GM21423 (cell line): ENCODE measurements around the gene TSSK2.

Experiments used
- ATAC-seq: cut with Tn5 transposase; IDR thresholded peaks from one replicate; pipeline ENCODE4 v1.9.1; 2021; ENCODE audit warnings: mild to moderate bottlenecking, moderate library complexity; ENCODE audit not compliant: unreplicated experiment

Gene TSSK2

DNA sequence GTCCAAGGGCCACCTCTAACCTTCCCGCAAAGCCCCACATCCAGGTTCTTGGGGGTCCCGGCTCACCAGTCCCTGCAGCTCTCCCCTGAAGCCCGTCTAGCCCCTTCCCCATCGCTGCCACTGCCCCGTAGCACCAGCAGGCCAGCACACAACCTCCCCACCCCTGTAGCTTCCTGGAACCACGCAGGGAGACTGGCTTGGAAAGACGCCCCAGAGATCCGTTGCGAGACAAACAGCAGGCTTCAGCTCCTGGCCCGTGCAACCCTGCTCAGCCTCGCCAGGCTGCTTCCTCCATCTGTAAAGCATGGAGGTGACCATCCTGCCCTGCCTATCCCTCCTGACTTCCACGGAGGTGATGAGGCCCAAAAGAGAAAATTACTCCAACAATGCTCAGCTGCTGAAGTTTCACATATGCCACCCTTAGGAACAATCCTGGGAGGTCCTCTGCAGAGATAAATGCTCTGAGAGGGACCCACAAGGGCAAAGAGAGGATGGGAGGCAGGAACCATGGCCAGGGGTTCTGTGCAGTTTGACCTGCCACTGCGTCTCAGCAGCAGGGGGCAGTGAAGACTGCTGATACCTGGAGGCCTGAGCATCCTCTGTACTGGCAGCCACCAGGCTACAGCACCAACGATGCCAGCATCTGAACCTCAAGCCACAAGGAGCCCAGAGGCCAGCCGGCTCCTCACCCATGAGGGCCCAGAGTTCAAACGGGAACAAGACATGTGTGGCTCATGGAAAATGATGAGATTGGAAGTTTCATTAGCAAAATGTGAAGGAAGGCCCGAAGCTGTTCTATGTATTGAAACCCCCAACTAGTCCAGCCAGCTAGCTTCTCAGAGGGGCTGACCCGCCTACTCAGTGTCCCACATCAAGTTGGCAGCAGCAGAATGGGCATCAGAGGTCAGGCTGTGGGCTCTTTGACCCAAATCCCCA, 25.0 kb upstream of the TSSK2 start:
- no peak for ATAC-seq

GRCh38 chr22:19106886-19107729, 24.0 kb upstream of the TSSK2 start:
- ATAC-seq, result no peak

GRCh38 chr22:19107730-19108074, 23.4 kb upstream of the TSSK2 start:
- ATAC-seq, result no peak

GRCh38 chr22:19108807-19109197, 22.3 kb upstream of the TSSK2 start:
- ATAC-seq, result no peak

DNA sequence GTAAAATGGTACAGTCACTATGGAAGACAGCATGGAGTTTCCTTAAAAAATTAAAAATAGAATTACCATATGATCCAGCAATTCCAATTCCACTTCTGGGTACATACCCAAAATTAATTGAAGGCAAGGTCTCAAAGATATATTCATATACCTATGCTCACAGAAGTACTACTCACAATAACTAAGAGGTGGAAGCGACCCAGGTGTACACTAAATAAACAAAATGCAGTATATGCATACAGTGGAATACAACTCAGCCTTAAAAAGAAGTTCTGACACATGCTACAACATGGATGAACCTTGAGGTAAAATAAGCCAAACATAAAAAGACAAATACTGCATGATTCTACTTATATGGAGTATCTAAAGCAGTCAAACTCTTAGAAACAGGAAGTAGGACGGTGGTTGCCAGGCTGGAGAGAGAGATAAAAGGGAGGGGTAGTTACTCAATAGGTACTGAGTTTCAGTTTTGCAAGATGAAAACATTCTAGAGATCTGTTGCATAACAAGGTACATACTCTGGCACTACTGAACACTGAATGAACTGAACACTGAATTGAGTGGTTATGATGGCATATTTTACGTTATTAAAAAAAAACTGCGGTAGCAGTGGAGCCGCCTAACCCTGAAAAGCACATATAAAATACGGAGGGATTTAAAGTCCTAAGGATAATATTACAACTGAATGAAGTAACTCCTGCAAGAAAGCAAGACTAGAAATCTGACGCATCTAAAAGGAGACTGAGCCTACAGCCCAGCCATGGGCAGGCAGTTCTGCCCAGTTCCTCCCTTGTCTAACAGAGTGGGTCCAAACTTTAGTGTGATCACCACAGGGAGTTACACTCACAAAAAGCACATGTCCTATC, 21.7 kb upstream of the TSSK2 start:
- peak; percentile 78 for ATAC-seq

DNA sequence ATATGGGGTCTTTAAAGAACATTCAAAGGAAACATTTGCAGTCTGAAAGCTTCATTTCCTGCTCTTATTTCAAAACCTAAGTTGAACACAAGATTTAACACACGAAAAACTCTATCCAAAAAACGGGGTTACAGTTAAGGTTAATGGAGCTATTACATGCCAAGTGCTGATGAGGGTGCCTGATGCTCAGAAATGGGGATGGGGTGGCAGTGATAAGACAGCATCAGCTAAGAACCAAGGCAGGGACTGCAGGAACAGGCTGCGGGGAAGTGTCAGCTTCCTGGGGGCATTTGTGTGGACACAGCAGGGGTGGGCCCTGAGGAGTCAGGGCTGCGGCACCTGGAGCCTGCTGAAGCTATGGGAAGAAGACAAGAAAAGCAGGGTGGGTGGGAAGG, 21.0 kb upstream of the TSSK2 start:
- ATAC-seq, result no peak

DNA sequence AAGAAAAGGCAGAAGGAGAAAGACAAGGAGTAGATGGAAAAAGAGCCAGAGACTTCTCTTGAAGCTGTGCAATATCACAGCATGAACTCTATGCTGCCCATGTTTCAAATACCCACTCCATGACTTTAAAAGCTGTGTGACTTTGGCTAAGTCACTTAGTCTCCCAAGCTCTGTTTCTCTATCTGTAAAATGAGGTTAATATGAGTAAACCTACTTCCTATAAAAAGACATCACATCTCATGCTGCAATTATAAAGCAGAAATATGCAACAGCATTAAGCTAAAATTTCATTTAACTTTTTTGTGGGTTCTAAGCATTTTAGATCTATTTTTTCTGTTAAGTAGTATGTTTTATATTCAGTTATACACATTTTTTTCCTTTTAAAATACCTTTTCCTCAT, 20.5 kb upstream of the TSSK2 start:
- ATAC-seq, result no peak

- ATAC-seq, result no peak
These were observed 20.0 kb upstream of the TSSK2 start for GRCh38 chr22:19111140-19111539.

DNA sequence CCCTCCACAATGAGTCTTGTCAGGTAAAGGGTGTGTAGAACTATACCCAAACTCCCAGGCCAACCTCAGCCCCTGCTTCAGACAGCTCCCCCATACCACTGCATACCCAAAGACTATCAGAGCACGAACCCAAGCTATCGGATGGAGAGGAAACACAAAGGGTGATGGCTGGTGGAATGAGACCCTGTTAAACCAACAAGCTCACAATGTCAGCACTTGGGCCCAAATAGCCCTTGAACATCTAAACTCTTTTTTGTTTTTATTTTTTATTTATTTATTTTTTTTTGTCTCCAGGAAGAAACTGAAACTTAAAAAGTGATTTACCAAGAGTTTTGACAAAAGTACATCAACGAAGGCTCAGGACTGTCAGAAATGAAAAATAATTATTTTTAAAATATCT, 19.5 kb upstream of the TSSK2 start:
- no peak for ATAC-seq

GRCh38 chr22:19113429-19113828, 17.7 kb upstream of the TSSK2 start:
- ATAC-seq, result no peak

DNA sequence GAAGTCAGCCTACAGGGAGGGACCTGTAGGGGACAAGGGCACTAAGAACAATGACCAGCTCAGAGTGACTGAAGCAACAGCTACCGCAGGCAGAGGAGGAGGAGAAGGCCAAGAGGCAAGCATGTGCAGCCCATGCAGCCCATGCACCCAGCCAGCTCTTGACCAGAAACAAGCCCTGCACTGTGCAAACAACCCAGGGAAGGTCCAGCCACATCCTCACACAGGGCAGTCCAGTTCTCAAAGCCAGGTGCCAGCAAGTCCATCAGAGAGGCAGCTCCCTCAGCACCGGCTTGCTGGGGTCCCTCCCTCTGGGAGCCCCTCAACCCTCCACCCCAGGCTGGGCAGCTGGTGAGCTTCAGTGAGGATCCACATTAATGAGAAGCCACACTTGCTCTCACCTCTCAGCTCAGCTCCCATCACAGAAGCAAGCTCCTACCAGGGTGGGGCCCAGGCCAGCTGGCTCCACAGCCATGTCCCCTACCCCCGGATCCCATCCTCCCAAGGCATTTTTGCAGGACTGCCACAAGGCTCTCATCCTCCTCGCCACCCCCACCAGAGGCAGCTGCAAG, 16.0 kb upstream of the TSSK2 start:
- no peak for ATAC-seq

DNA sequence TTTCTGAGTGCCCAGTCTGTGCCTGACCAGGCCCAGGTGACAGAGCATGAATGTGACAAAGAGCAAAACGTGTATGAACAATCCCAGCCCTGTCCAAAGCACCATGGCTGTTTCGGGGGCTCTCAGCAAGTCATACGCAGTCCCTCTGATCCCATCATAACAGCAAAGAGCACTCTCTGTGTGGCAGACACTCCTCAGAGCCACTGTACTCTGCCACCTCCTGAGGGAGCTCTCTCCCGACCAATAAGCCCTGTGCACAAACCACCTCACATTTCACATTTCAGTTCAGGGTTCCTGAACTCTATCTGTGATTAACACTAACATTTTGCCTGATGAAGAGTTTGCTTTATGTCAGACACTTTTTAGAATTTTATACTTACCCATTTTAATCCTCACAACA, 15.5 kb upstream of the TSSK2 start:
- no peak for ATAC-seq

- ATAC-seq, result no peak
These were observed 14.0 kb upstream of the TSSK2 start for GRCh38 chr22:19117111-19117512.

- ATAC-seq, result no peak
These were observed 12.7 kb upstream of the TSSK2 start for GRCh38 chr22:19118329-19118880.

DNA sequence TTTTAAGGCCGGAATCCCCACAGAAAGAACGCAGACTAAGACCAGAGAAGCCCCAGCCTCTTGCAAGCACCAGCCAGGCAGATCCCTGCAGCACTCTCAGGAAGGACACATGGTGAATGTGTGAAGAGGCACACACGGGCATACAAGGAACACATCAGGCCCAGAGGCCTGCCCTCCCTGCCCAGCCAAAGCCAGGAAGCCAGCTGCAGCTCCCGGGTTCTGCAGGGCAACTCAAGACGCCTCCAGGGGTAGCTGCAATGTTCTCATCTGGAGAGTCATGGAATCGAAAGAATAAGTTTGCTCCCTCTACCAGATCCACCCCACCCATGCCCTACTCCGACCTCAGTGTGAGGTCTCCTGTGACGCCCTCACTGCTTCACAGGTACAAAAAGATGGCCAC, 11.2 kb upstream of the TSSK2 start:
- no peak for ATAC-seq

- no peak for ATAC-seq
These were observed 10.1 kb upstream of the TSSK2 start for GRCh38 chr22:19120829-19121630.

DNA sequence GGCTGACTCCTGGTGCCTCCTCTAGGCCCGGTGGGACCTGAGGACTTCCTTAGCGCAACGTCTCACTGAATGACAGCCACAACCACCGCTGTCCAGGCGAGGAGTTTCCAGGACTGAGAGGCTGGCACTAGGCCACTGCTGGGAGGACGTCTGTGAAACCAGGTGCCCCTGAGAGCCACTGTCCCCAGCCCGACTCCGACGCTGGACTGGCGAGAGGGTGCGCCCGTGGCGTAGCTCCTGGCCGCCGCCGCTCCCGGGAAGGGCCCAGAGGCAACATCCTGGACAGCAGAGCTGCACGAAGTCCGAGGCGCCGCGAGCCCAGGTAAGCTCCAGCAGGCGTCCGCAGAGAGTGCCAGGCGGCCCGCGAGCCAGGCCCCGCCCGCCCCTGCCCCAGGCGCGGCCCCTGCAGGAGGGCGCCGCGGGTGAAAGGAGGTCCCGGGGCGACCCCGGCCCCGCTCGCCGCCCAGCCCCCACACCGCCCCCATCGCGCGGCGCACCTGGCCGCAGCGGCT, 9.4 kb upstream of the TSSK2 start:
- peak; percentile 24 for ATAC-seq

DNA sequence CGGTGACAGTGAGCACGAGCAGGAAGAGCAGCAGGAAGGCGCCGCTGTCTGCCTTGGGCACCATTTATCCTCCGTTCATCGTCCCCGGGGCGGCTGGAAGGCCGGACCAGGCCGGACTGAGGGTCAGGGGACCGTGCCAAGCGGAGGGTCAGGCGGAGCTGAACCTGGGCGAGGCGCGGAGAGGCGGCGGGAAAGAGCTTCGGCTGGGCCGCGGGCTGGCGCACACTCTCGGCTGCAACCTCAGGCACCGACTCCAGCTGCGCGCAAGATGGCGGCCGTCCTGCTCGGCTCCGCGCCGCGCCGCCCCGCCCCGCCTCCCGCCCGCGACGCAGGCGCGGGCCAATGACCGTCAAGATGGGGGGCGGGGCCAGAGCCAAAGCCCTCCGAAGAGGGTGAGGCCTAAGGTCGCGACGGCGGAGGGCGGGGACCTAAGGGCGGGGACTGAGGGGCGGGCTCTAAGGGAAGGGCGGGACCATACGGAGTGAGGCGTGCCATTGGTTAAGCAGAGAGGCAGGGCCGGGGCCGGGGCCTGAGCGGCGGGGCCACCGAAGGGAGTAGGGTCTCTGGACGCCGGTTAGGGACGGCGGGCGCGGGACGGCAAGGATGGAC, 8.9 kb upstream of the TSSK2 start, which contains the start of gene DGCR2:
TSS of gene DGCR2 (minus strand) at position 270 of the 609 bp plus-strand sequence. CDS start at position 64, 206 bp downstream.
- ATAC-seq, result peak; percentile 82
